HG03442 (cell line): ENCODE data around the gene GPATCH4.

Experiments
- ATAC-seq: cut with Tn5 transposase; IDR thresholded peaks from one replicate; pipeline ENCODE4 v1.9.1; 2021; ENCODE audit warnings: mild to moderate bottlenecking, moderate library complexity; ENCODE audit not compliant: unreplicated experiment

The GPATCH4 gene

GRCh38 chr1:156551066-156551643 is 50.1 kb downstream of the GPATCH4 start:
- no peak for ATAC-seq

DNA sequence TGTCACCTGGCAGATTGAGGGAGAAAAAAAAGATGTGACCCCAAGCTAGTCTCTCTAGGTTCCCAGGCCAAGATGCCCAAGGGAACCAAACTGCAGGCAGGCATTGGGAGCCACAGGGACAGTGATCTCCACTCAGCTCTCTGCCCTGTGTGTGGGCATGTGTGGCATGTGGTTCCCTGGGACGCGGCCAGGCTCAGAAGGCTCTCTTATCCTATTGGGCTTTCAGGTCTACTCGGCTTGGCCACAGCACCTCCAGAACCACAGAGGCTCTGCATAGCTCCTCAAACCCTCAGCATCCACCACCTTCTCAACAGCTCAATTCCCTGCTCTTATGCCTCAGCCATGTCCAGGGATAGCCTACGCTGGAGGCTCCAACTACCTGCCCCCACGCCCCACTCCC is 50.9 kb downstream of the GPATCH4 start:
- ATAC-seq, result no peak

DNA sequence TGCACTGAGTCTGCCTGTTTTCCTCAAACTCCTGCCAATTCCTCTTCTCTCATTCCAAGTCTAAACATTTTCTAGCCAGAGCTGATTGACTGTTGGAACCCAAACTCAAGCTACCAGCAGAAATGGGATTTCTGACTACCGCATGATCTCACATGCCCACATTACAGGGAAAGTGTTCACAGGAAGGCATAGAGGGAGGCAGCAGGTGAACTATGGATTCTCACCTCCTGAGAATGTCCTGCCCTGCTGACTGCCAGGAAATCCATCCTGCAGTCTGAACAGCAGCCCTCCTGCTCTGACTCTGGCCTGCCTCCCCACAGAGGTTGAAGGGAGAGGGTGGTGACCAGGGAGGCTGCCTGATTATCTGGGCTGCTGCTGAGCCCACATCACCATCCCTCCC is 51.4 kb downstream of the GPATCH4 start:
- ATAC-seq, result no peak

DNA sequence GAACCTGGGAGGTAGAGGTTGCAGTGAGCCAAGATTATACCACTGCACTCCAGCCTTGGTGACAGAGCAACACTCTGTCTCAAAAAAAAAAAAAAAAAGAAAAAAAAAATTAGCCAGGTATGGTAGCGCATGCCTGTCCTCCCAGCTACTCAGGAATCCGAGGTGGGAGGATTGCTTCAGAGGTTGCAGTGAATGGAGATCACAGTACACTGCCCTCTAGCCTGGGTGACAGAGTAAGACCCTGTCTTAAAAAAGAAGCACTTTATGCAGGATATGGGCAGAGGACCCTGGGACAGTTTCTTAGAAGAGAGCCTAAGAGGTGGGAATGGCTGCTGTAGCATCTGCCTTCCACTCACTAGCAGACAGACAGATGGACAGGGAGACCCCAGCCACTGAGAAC is 51.9 kb downstream of the GPATCH4 start:
- no peak for ATAC-seq

DNA sequence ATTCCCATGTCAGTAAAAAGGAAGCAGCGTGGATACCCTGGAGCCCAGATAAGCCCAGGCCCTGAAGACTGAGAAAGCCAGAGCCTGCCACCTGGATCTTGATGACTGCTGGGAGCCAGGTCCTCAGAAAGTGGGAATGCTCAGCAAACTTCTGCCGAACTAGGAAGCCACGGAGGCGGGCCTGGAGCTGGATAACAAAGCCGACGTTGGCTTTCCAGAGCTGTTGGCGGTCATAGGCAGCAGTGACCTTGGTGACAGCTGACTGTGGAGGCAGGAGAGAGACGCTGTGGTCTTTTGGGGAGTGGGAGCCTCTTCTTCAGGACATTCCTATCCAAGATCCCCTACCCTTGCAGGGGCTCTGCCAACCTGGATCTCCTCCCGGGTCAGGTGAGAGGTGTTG is 53.3 kb downstream of the GPATCH4 start:
- no peak for ATAC-seq

DNA sequence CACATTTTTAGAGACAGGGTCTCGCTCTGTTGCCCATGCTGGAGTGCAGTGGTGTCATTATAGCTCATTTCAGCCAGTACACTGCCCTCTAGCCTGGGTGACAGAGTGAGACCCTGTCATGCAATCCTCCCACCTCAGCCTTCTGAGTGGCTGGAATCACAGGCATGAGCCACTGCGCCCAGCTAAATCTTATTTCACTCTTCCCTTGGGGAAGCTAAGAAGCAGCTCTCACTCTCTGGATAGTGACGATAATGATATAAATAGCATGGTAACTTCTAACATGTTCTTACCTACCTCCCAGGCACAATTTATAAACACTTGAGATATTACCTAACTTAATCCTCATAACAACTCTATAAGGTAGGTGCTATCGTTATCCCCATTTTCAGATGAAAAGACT is 53.8 kb downstream of the GPATCH4 start:
- ATAC-seq, result no peak

GRCh38 chr1:156546267-156546666 is 55.0 kb downstream of the GPATCH4 start:
- no peak for ATAC-seq

DNA sequence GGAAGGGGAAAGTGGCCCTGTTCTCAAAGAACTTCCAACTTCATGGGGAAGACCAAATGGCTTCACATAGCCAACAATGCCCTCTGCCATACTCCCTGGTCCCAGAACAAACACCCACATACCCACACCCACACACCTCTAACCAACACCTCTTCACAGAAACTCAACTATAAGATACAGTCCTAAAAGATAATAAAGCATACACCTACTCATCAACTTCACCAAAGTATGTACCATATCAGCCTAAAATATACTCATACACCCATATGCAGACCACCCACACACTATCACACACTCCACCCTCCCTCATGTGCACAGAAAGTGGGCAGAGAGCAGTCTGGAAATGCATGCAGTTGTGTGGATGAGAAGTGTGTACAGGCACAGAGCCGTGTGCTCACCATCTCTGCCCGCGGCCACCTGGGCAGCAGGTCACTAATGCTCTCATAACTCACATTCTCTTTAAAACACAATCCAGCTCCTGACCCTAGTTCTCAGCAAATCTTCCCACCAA is 56.6 kb downstream of the GPATCH4 start:
- ATAC-seq, result no peak
